Nephron progenitor cell (in vitro differentiated cells): ENCODE results near the gene STIP1.
"Not testable (repeated sequence)": the region's sequence is repeated elsewhere in the genome, so short reads cannot be mapped to it uniquely, and the experiment has no call there.

Source experiments
- DNase-seq: peaks from one replicate; pipeline ENCODE4 v3.0.0; 2021
- H3K27ac Mint-ChIP-seq: 2 replicates; pipeline ENCODE4 v1.8.0; 2021; ENCODE audit warnings: mild to moderate bottlenecking, moderate library complexity, mixed read lengths
- H3K27me3 Mint-ChIP-seq: 2 replicates; pipeline ENCODE4 v1.8.0; 2021; ENCODE audit warnings: mild to moderate bottlenecking, low read depth, mixed read lengths; ENCODE audit not compliant: poor library complexity
- H3K36me3 Mint-ChIP-seq: 2 replicates; pipeline ENCODE4 v1.8.0; 2021; ENCODE audit warnings: low read depth, mixed read lengths
- H3K4me1 Mint-ChIP-seq: 2 replicates; pipeline ENCODE4 v1.8.0; 2021; ENCODE audit warnings: mixed read lengths
- H3K4me3 Mint-ChIP-seq: 2 replicates; pipeline ENCODE4 v1.8.0; 2021; ENCODE audit warnings: mild to moderate bottlenecking, moderate library complexity, mixed read lengths
- H3K9me3 Mint-ChIP-seq: 2 replicates; pipeline ENCODE4 v1.8.0; 2021; ENCODE audit warnings: mild to moderate bottlenecking, moderate library complexity, mixed read lengths
- TF ChIP-seq, protein P1 (sequence below): fragments of 200-600 bp; sonication (generic); IDR thresholded peaks from 2 replicates; pipeline ENCODE4 v1.5.0; 2021; ENCODE audit warnings: antibody characterized with exemption

The STIP1 gene

DNA sequence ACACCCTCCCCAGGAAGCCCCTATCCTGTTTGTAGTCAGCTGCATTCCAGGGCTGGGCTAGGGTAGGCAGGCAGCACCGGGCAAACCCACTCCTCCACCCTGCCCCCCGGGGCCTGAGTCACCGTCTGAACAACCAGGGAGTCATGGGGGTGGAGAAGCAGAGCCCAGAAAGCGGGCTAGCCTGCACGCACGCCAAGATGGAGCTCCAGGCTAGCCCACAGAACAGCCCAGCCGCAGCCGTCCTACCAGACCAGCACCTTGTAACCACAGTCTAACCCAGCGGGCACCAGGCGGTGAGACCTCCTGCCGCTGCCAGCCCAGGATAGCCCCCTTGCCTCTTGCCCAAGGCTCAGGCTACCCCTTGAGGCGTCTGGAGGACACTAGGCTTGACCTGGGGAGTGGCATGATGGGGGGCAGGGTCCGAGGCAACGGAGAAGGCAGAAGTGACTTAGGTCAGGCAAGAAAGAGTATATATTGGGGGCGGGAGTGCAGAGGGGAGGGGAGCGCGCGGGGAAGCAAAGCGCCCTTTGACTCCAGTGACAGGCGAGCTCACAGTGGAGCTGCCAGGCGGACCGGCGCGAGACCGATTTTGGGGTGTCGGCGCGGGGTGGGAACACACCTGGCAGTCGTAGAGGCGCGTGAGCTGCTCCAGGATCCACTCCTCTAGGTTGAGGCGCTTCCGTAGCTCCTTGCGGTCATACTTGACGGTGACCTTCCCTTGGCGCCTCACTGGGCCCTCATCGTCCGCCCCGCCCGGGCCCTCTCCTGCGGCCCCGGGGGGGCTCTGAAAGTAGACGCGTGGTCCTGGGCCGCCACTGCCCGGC is 60.0 kb downstream of the STIP1 start:
- Mint-ChIP-seq H3K27me3 (peaks cover 3% of the 10 kb centered on the region), H3K4me1 (peaks cover 45% of the 10 kb centered on the region), H3K4me3 (peak overlapping the region; percentile 86), H3K27ac (no peak overlapping the region), H3K36me3 (no peaks in the 10 kb centered on the region), H3K9me3 (no peaks in the 10 kb centered on the region)
- no peak for DNase-seq
- TF ChIP-seq, protein P1, sequence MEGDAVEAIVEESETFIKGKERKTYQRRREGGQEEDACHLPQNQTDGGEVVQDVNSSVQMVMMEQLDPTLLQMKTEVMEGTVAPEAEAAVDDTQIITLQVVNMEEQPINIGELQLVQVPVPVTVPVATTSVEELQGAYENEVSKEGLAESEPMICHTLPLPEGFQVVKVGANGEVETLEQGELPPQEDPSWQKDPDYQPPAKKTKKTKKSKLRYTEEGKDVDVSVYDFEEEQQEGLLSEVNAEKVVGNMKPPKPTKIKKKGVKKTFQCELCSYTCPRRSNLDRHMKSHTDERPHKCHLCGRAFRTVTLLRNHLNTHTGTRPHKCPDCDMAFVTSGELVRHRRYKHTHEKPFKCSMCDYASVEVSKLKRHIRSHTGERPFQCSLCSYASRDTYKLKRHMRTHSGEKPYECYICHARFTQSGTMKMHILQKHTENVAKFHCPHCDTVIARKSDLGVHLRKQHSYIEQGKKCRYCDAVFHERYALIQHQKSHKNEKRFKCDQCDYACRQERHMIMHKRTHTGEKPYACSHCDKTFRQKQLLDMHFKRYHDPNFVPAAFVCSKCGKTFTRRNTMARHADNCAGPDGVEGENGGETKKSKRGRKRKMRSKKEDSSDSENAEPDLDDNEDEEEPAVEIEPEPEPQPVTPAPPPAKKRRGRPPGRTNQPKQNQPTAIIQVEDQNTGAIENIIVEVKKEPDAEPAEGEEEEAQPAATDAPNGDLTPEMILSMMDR: no peak

DNA sequence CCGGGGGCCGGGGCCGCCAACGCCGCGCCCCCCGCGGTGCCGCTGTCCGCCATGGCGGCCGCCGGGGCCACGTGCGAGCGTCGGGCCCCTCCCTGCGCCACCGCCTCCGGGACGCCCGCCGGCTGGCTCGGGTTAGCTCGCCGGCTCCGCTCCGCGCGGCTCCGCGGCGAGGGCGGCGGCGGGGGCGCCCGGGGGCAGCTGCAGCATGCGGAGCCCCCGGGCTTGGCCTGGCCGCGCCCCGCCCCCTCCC is 60.6 kb downstream of the STIP1 start:
- not testable (repeated sequence) for DNase-seq, H3K27ac Mint-ChIP-seq, H3K36me3 Mint-ChIP-seq, H3K27me3 Mint-ChIP-seq, H3K9me3 Mint-ChIP-seq
- Mint-ChIP-seq H3K4me3 (peak overlapping the region; percentile 87), H3K4me1 (peaks cover 45% of the 10 kb centered on the region)

DNA sequence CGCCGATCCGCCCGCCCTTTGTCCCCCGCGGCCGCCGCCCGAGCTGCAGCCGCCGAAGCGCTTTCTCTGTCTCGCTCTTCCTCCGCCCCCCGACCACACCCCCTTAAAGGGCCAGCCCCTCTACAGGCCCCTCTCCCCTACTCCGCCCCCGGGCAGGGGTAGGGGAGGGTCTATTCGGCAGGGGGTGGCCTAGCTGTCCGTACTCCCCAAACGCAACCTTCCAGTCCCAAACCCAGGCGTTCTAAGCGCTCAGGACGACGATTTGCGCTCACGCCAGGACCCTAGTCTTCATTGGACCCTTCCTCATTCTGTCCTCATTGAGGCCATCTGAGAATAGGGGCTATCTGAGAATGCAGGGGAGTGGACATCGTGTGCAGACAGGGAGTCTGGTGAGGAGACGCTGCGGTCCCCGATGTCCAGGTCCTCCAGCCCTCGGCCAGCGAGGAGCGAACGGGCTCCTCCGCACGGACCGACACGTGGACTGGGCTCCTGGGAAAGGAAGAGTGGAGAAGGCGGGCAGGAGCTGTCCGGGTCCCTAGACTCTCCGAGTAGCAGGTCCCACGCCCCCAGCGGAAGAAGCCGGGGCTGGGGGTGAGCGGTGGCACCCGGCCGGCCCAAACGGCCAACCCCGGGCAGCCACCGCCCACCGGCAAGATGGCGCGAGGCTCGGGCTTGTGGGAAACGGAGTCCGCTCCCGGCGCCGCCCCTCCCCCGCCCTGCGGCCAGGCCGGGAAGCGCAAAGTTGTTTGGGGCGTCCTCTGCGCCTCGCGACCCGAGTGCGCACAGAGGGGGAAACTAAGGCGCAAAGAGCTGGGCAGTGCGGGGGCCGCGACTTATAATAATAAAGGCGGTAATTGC is 61.1 kb downstream of the STIP1 start, which contains the start of gene PPP1R14B:
Gene PPP1R14B (minus strand): TSS at position 73 of the 858 bp plus-strand sequence. CDS start 270 bp downstream, outside the sequence.
- DNase-seq: peak; percentile 91
- Mint-ChIP-seq H3K27me3 (peaks cover 3% of the 10 kb centered on the region), H3K27ac (peak within 1 kb of the TSS; percentile 98), H3K9me3 (no peaks in the 10 kb centered on the region), H3K4me1 (peaks cover 50% of the 10 kb centered on the region), H3K36me3 (no peaks in the 10 kb centered on the region), H3K4me3 (peak within 1 kb of the TSS; percentile 87)
- TF ChIP-seq, protein P1: no peak

DNA sequence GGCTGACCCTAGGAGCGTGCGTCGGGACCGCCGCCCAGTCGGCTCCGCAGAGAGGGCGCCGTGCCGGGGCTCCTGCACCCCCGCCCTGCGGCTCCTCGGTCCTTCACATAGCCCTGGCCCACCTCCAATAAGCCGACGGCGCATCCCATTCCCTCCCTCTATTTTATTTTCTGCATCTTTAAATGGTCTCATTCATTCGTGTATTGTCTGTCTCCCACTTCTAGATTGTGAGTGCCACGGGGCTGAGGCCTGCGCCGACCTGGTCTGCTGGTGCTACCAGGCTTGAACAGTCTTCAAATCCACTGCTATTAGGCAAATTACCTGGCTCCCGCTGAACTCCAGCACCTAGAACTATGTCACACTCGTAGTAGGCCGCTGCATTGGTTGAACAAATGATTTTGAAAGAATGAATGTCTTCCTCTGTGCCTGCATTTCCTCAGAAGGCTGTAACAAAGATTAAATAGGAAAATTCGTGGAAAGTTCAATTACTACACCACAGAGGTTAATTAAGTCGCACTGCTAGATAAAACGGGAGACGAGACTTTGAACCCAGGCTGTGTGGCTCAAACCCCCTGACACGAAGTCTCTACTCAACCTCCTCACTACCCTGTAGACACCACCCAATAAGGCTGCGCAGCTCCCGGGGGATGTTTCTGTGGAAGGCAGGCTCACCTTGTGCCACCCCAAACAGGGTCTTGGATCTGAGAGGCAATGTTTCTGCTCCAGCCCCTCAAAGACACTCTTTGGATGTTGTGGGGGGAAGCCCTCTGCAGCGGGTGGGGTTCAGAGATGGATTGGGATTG is 62.0 kb downstream of the STIP1 start:
- Mint-ChIP-seq H3K9me3 (no peaks in the 10 kb centered on the region), H3K27ac (peak overlapping the region; percentile 8), H3K27me3 (peaks cover 3% of the 10 kb centered on the region), H3K4me1 (peaks cover 46% of the 10 kb centered on the region), H3K4me3 (peak overlapping the region; percentile 79), H3K36me3 (no peaks in the 10 kb centered on the region)
- DNase-seq: no peak
- TF ChIP-seq, protein P1: no peak

DNA sequence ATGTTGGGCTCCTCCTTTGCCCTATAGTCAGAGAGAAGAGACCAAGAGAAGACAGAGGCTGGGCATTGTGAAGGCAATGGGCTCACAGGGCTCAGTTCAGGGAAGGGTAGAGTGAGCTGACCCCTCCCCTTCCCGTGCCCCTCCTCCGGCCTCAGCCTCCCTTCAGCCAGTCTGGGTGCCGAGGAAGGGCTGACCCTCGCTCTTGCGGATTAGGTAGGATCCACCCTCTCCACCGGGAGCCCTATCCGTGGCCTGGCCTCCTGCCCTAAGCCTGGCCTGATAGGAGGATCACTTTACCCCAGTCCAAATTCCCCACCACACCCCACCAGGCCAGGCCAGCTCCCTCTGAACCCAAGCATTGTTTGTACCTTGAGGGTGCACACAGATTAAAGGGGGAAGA is 62.6 kb downstream of the STIP1 start:
- H3K36me3 Mint-ChIP-seq: no peaks in the 10 kb centered on the region
- H3K27me3 Mint-ChIP-seq: peaks cover 3% of the 10 kb centered on the region
- DNase-seq: no peak
- TF ChIP-seq, protein P1: no peak
- peaks cover 47% of the 10 kb centered on the region for H3K4me1 Mint-ChIP-seq
- peak overlapping the region; percentile 79 for H3K4me3 Mint-ChIP-seq
- H3K27ac Mint-ChIP-seq: no peak overlapping the region
- no peaks in the 10 kb centered on the region for H3K9me3 Mint-ChIP-seq

DNA sequence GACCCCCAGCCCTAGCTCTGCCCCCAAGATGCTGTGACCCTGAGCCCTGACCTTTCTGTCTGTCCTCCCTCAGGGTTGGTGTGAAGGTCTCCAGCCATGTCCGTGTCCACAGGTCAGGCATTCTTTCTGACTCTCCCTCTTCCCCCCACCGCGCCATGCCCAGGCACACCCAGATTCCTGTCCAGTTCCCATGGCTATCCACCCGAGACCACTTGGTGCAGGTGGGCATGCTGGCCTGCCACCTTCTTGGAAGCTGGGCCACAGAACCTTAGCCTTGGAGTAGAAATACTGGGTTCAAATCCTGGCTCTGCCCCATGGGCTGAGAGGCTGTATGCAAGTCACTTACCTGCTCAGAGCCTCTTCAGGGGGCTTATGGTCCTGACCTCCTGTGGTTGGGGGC is 63.1 kb downstream of the STIP1 start:
- Mint-ChIP-seq H3K4me1 (peaks cover 47% of the 10 kb centered on the region), H3K27me3 (peaks cover 3% of the 10 kb centered on the region), H3K4me3 (no peak overlapping the region), H3K9me3 (no peaks in the 10 kb centered on the region), H3K36me3 (no peaks in the 10 kb centered on the region), H3K27ac (no peak overlapping the region)
- TF ChIP-seq, protein P1: no peak
- no peak for DNase-seq
